ENCODE results near the gene MGARP. TPM values are rescaled to one million over a fixed set of nuclear protein-coding genes. Genes with fewer than 3 reads are reported as not detected.
"Not testable (repeated sequence)": the region's sequence is repeated elsewhere in the genome, so short reads cannot be mapped to it uniquely, and the experiment has no call there.

The MGARP gene
- not detected in 2 replicates for total RNA-seq (2014; rRNA removed; shearing (Covaris generic))

GRCh38 chr4:139279760-139280620 is at the start of gene MGARP:
Gene MGARP, minus strand, starts transcription at chr4:139280225. Its CDS starts 67 bp downstream, at chr4:139280158.
- in situ Hi-C loops (cut with HindIII; ENCODE audit: low sequenced_read_pairs), result no loop called here
- DNase-seq (ENCODE audit: low spot score), result peak; percentile 85

DNA sequence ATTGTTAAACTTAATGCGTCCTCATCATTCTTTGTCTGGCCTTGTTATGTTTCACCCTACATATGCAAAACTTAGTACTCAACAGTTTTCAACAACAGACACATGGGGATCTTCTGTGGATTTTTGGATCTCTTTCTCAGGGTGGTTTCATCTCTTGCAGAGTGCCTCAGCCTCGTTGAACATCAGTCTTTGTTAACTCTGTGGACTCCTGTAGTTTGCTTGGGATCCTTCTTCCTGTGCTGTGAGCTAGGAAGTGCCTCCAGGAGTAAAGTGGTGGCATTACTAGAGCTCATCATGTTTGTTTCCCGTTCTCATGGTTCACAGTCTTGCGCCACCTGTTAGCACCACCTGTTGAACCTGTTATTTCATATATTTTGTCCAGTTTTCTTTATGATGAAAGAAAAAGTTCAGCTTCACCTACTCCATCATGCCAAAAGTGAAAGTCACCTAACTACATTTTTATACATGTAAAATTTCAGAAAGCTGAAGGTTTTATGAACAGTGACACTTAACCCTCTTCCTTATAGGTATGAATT is 49.7 kb upstream of the MGARP start:
- in situ Hi-C loops (cut with HindIII; ENCODE audit: low sequenced_read_pairs), result no loop called here
- DNase-seq (ENCODE audit: low spot score), result no peak

DNA sequence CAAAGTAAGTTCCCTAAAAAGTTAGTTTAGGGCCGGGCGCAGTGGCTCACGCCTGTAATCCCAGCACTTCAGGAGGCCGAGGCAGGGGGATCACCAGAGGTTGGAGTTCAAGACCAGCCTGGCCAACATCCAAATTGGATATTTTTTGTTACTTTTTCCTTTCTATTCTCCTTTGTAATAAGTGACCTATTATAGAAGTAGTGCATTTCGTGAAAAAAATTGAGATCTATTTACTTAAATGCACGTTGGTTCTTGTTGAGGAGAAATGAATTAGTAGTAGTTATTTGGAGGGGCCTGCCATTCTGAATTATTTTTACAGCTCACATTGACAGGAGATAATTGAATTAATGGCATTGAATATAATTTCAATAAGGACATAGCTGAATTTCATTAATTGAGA is 44.6 kb upstream of the MGARP start:
- no peak for DNase-seq (ENCODE audit: low spot score)
- in situ Hi-C loops (cut with HindIII; ENCODE audit: low sequenced_read_pairs), result no loop called here

DNA sequence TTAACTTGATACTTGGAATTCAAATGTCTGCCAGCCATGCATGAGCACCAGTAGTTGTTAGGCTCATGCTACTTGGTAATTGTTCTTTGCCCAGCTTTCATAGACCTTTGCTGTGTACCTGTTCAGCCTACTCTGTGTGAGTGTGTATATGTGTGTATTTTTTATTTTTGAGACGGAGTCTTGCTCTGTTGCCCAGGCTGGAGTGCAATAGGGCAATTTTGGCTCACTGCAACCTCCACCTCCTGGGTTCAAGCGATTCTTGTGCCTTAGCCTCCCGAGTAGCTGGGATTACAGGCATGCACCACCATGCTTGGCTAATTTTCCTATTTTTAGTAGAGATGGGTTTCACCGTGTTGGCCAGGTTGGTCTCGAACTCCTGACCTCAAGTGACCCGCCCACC is 42.5 kb upstream of the MGARP start:
- DNase-seq (ENCODE audit: low spot score); in situ Hi-C loops (cut with HindIII; ENCODE audit: low sequenced_read_pairs): not testable (repeated sequence)

DNA sequence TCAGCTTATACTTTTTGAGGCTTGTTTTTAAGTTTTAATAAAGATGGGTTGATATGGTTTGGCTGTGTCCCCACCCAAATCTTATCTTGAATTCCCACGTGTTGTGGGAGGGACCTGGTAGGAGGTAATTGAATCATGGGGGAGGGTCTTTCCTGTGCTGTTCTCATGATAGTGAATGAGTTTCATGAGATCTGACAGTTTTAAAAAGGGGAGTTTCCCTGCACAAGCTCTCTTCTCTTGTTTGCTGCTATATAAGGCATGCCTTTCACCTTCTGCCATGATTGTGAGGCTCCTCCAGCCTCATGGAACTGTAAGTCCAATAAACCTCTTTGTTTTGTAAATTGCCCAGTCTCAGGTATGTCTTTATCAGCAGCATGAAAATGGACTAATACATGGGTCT is 42.0 kb upstream of the MGARP start:
- in situ Hi-C loops (cut with HindIII; ENCODE audit: low sequenced_read_pairs); DNase-seq (ENCODE audit: low spot score): not testable (repeated sequence)

DNA sequence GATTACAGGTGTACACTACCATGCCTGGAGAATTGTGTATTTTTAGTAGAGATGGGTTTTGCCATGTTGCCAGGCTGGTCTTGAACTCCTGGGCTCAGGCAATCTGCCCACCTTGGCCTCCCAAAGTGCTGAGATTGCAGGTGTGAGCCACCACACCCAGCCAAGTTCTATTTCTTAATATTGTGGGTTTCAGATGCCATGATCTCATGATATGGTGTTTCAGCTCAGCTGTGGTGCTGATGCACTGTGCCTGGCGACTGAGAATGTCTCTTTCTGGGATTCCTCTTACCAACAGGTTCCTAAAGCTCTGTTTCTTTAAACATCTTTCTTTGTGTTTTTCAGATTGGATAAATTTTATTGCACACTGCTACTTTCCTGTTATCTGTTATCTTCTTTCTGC is 39.5 kb upstream of the MGARP start:
- in situ Hi-C loops (cut with HindIII; ENCODE audit: low sequenced_read_pairs), result no loop called here

GRCh38 chr4:139317635-139318034 is 37.6 kb upstream of the MGARP start:
- in situ Hi-C loops (cut with HindIII; ENCODE audit: low sequenced_read_pairs), result no loop called here
- no peak for DNase-seq (ENCODE audit: low spot score)

More for the DNA sequence above, 39.5 kb upstream of the MGARP start:
- no peak for DNase-seq (ENCODE audit: low spot score)

DNA sequence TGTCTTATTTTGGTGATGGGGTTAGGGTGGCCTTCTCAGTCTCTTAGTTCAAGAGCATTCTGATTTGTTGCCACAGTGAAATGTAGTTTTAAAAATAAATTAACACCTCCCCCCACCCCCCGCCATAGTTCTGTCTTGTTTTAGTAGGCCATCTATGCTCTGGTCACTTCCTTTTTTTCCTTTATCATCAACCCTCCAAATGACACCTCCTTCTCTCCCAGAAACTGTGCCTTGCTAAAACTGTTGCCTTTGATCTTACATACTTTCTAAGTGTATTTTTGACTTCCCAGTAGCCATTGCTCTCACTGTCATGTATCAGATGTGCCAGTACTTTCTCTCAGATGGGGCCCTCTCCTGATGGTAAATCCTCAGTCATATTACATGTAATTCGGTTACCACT is 36.7 kb upstream of the MGARP start:
- no peak for DNase-seq (ENCODE audit: low spot score)
- in situ Hi-C loops (cut with HindIII; ENCODE audit: low sequenced_read_pairs), result no loop called here

- in situ Hi-C loops (cut with HindIII; ENCODE audit: low sequenced_read_pairs), result no loop called here
- DNase-seq (ENCODE audit: low spot score), result no peak
These were observed 35.2 kb upstream of the MGARP start for GRCh38 chr4:139315221-139315675.

GRCh38 chr4:139314047-139314800 is 34.2 kb upstream of the MGARP start:
- DNase-seq (ENCODE audit: low spot score), result no peak
- in situ Hi-C loops (cut with HindIII; ENCODE audit: low sequenced_read_pairs), result no loop called here

GRCh38 chr4:139313414-139313813 is 33.4 kb upstream of the MGARP start:
- DNase-seq (ENCODE audit: low spot score); in situ Hi-C loops (cut with HindIII; ENCODE audit: low sequenced_read_pairs): not testable (repeated sequence)

DNA sequence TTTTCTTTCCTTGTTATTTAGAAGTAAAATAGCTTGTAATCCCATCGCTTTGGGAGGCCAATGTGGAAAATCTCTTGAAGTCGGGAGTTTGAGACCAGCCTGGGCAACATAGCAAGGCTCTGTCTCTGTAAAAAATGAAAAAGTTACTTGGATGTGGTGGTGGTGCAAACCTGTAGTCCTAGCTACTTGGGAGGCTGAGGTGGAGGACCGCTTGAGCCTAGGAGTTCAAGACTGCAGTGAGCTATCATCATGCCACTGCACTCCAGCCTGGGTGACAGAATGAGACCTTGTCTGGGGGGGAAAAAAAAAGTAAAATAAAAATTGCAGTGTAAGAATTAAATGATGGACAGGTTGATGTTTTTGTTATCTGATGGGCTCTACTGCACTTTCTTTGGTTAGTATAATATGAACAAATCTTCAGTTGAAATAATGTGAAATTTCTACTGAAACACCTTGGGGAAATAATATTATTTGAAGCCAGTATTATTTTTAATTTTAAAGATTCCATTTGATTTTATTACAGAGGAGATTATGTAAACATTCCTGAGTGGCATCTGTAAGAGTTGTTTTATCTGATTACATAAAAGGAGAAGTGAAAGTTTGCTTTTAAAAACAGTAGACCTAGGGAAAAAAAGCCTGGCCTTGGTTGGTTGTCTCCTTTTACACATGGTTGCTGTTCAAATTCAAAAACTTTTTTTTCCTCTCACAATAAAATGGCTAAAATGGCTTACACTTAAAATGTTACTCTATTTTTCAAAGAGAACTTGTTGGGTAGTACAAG is 32.7 kb upstream of the MGARP start:
- in situ Hi-C loops (cut with HindIII; ENCODE audit: low sequenced_read_pairs), result no loop called here

DNA sequence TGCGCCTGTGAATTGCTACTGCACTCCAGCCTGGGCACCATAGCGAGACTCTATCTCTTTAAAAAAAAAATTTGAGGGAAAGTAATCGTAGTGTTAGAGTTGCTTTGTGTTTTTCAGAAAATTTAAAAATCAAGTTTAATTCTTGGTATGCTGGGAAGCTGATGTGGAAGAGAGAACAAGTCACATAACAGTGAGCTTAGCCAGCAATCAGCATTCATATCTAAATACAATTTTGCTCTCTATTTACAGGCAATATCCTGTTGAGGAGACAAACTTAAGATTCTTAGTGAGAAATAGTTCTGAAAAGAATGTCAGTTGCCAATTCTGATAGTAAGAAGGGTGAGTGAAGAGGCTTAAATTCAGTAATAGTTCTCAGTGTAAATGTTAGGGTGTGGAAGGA is 31.9 kb upstream of the MGARP start:
- no peak for DNase-seq (ENCODE audit: low spot score)
- in situ Hi-C loops (cut with HindIII; ENCODE audit: low sequenced_read_pairs), result no loop called here

More for the DNA sequence above, 32.7 kb upstream of the MGARP start:
- DNase-seq (ENCODE audit: low spot score), result no peak

GRCh38 chr4:139304920-139305319 is 24.9 kb upstream of the MGARP start:
- in situ Hi-C loops (cut with HindIII; ENCODE audit: low sequenced_read_pairs), result no loop called here
- no peak for DNase-seq (ENCODE audit: low spot score)

DNA sequence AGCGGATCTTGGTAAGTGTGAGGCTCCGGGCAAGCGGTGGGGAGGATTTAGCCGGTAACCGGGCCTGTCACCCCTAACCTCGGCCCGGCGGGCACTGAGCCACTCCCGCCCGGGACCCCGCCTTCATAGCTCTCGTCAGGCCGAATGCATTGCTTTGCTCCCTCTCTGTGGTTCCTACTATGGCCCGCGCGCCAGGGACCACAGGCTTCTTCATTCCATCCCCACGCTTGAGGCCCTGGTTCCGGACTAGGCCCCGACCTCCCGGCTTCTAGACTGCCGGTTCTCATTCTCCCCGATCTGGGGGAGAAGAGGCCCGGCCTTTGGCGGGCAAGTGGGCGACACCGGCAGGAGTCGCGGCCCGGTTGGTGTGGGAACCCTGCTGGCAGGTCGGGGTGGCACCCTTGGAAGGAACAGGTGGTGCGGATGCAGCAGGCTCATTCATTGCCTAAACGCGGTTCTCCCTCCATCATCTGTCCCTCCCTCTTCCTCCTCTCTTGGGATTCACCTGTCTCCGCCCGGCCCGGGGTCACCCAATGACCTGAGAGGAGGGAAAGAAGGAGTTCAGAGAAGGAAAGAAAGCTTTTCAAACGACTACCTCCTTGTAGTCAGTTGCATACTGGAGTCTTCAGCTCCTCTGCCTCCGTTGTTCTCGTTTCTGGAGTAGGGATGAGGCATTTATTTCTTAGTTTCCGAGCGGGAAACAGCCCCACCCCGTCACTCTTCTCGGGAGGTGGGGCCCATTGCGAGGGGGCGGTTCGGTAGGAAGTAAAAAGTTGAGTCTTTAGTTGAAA is 22.0 kb upstream of the MGARP start, which contains the start of gene NDUFC1:
Gene NDUFC1, minus strand, starts transcription at position 657 of the 791 bp plus-strand sequence. CDS start 6,679 bp downstream, outside the sequence.
- in situ Hi-C loops (cut with HindIII; ENCODE audit: low sequenced_read_pairs), result no loop called here
- peak; percentile 40 for DNase-seq (ENCODE audit: low spot score)

DNA sequence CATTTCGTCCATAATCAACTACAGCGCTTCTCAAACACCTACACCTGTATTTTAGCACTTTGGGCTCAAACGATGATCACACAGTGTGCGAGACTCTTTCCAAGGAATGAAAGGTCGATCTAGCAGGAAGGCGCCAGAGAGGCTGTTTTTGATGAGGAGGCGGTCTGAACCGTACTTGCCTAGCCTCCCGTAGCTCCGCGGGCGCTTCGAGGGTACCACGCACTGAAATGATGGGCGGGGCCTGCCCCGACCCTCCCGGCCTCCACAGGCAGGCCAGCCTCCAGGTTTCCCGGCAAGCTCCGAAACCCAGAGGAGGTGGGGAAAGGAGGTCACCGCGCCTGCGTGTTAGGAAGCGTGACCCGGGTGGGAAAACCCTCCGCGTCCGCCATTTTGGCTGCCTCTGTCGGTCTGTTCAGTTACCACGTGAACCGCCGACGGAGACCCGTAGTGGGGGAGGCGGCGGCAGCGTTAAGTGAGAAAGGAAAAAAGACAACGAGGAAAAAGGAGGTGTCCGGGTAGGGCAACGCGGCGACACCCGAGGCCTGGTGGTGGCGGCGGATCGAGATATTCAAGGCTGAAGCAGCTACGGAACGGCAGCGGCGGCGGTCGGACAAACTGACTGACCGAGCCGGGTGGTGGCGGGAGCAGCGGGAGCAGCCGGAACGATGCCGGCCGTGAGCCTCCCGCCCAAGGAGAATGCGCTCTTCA is 21.2 kb upstream of the MGARP start, which contains the start of gene NAA15:
Gene NAA15, plus strand, starts transcription at position 393 of the 708 bp plus-strand sequence. Its CDS starts 273 bp downstream, at position 666.
- in situ Hi-C loops (cut with HindIII; ENCODE audit: low sequenced_read_pairs), result no loop called here
- peak; percentile 97 for DNase-seq (ENCODE audit: low spot score)

DNA sequence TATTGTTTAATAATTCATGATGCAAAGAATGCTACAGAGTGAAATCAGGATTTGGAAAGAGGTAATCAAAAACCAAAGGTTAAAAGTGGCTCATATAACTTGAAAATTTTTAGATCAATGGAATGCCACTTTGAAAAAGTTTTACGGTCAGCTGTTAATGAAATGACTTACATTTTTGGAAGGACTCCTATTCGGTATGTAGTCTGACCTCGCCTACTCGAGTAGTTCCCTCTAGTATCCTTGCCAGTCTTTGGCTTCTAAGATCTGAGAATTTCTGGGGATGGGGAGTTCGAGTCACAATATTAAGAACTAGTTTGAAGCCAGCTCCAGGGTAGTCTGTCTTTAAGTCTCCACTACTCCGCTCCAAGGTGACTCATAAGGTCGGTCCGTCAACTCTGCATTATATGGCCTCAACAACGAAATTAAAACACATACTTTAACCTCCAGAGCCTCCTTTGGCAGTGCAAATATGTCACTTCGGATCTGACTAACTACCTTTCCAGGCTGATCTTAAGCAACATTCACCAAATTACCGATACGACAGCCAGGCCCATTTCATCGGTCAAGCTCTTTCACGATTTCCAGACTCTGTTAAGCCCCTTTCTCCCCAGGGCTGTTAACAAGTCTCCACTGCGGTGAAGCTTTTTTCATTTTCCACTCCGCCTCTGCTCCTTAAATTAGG is 20.5 kb upstream of the MGARP start:
- in situ Hi-C loops (cut with HindIII; ENCODE audit: low sequenced_read_pairs), result no loop called here

More for the DNA sequence above, 20.5 kb upstream of the MGARP start:
- no peak for DNase-seq (ENCODE audit: low spot score)

Measured in G401 (cell line).